K562 (cell line): ENCODE results near the gene GCHFR. TPM values are rescaled to one million over a fixed set of nuclear protein-coding genes. Genes with fewer than 3 reads are reported as not detected.

Experiments
- ARID3A ChIP-seq: IDR thresholded peaks from 2 replicates; pipeline ENCODE4 v1.6.1; 2012; ENCODE audit warnings: low read depth, low read length, improper control_type of control experiment, borderline replicate concordance
- CBFA2T2 ChIP-seq: fragments of 450-650 bp; conservative IDR thresholded peaks from 2 replicates; pipeline ENCODE4 v1.6.1; 2017; ENCODE audit warnings: mild to moderate bottlenecking
- FIP1L1 ChIP-seq: fragments of 200-400 bp; formaldehyde crosslinking; IDR thresholded peaks from 2 replicates; pipeline ENCODE4 v1.6.1; 2018; ENCODE audit warnings: mild to moderate bottlenecking, low read depth, low read length; ENCODE audit not compliant: poor library complexity, severe bottlenecking
- NR2C1 ChIP-seq, 2 experiments: fragments of 450-650 bp; IDR thresholded peaks; 2 replicates each; pipeline ENCODE4 v1.6.1; 2017; ENCODE audit warnings: mild to moderate bottlenecking in 2 of 2, antibody characterized with exemption in 1 of 2, inconsistent platforms in 1 of 2, missing compliant biosample characterization in 1 of 2, missing genetic modification characterization in 1 of 2
- NR2F6 ChIP-seq: fragments of 450-650 bp; formaldehyde crosslinking; IDR thresholded peaks from 2 replicates; pipeline ENCODE4 v1.4.0; 2020; ENCODE audit warnings: mild to moderate bottlenecking
- NR4A1 ChIP-seq, 2 experiments: fragments of 250-450 bp in 1 of 2; fragments of 450-650 bp in 1 of 2; sonication (Bioruptor Pico) in 1 of 2; IDR thresholded peaks; 2 replicates each; pipeline versions ENCODE4 v1.4.0 to v1.6.1; 2016 to 2020; ENCODE audit warnings: mild to moderate bottlenecking in 2 of 2, missing compliant biosample characterization in 1 of 2, missing genetic modification characterization in 1 of 2, moderate library complexity in 1 of 2
- PBX2 ChIP-seq, 2 experiments: IDR thresholded peaks in 1 of 2; conservative IDR thresholded peaks in 1 of 2; 2 replicates each; pipeline ENCODE4 v1.6.1; 2016; ENCODE audit warnings: low read depth in 2 of 2, mild to moderate bottlenecking in 1 of 2, missing compliant biosample characterization in 1 of 2, missing genetic modification characterization in 1 of 2, moderate library complexity in 1 of 2
- POLR2G ChIP-seq: fragments of 200-400 bp; formaldehyde crosslinking; IDR thresholded peaks from 2 replicates; pipeline ENCODE4 v1.6.1; 2017; ENCODE audit warnings: low read depth, mild to moderate bottlenecking, antibody characterized with exemption, low read length, moderate library complexity
- SIRT6 ChIP-seq: IDR thresholded peaks from one replicate; pipeline ENCODE4 v1.6.1; 2012; ENCODE audit warnings: low read depth, mild to moderate bottlenecking, control low read depth, inconsistent platforms, low read length, moderate library complexity
- SRF ChIP-seq, 2 experiments: fragments of 250-450, 450-650 bp in 1 of 2; sonication (Bioruptor Pico) in 1 of 2; sonication (generic) in 1 of 2; formaldehyde crosslinking; IDR thresholded peaks; 2 replicates each; pipeline versions ENCODE4 v1.5.0 to v1.5.1; 2020 to 2022; ENCODE audit warnings: mild to moderate bottlenecking in 1 of 2, missing genetic modification reagents in 1 of 2
- STAT5B ChIP-seq: fragments of 250-450 bp; sonication (Bioruptor Pico); IDR thresholded peaks from 2 replicates; pipeline ENCODE4 v1.8.0; 2021; ENCODE audit warnings: mild to moderate bottlenecking, inconsistent platforms
- TBL1XR1 ChIP-seq, 2 experiments: IDR thresholded peaks; 2 replicates each; pipeline ENCODE4 v1.6.1; 2012; ENCODE audit warnings: improper control_type of control experiment in 2 of 2, low read length in 2 of 2, mild to moderate bottlenecking in 1 of 2
- TSHZ1 ChIP-seq: fragments of 250-450 bp; sonication (Bioruptor Pico); IDR thresholded peaks from 2 replicates; pipeline ENCODE4 v1.4.0; 2020; ENCODE audit warnings: mild to moderate bottlenecking, moderate library complexity
- ZBTB2 ChIP-seq: fragments of 450-650 bp; IDR thresholded peaks from 2 replicates; pipeline ENCODE4 v1.6.1; 2016; ENCODE audit warnings: antibody characterized with exemption
- ZNF253 ChIP-seq: fragments of 250-450 bp; sonication (Bioruptor Pico); conservative IDR thresholded peaks from 2 replicates; pipeline ENCODE4 v1.6.1; 2021; ENCODE audit warnings: mild to moderate bottlenecking
- ZNF766 ChIP-seq: fragments of 200-800 bp; sonication (Bioruptor generic); conservative IDR thresholded peaks from 2 replicates; pipeline ENCODE4 v1.6.1; 2016; ENCODE audit warnings: missing genetic modification characterization, missing compliant biosample characterization
- polyA plus RNA-seq, 8 experiments: library from polyadenylated mRNA; depleted of rRNA in 4 of 8; stranded (reverse) in 5 of 8; unstranded in 3 of 8; fragments of >200 nt; fragmentation: Nextera tagmentation in 2 of 8; fragmentation: Illumina TruSeq in 1 of 8; extraction: Ambion mirVana in 2 of 8; extraction: Trizol in 1 of 8; gene quantifications; 2 replicates each; pipeline versions ENCODE4 v1.2.1 to v1.2.3, GENCODE V29; 2011 to 2014; ENCODE audit warnings: inconsistent platforms in 1 of 8, missing spikeins in 1 of 8
- total RNA-seq, 7 experiments: library from RNA; depleted of rRNA in 6 of 7; stranded (reverse); fragments of >200 nt in 6 of 7; fragmentation: Illumina TruSeq in 2 of 7; extraction: Trizol in 2 of 7; gene quantifications; 2 replicates each; pipeline versions ENCODE4 v1.2.1 to v1.2.3, GENCODE V29; 2011 to 2021; ENCODE audit warnings: low replicate concordance in 1 of 7

GCHFR gene
- total and polyA plus RNA-seq, 9 of the 15 experiments (the other 6 are each of a cell fraction or from before 2014, with no cell fraction given): 8.7 to 83.5 (median 20.8) TPM

- no peak for TF ChIP-seq ARID3A
- TF ChIP-seq TBL1XR1 (IDR thresholded peaks at IDR 0.05; ENCODE audit: low read length in 2 of 2): no peak; a peak in 1 of 4 replicates
- no peak for TF ChIP-seq STAT5B (CRISPR knock-in tag)
- TF ChIP-seq FIP1L1: no peak
- no peak for TF ChIP-seq ZNF253
- TF ChIP-seq SRF (CRISPR knock-in tag; IDR thresholded peaks at IDR 0.05): no peak; a peak in 1 of 4 replicates
- peak; percentile 92 for TF ChIP-seq ZNF766
- TF ChIP-seq ZBTB2: peak; percentile 89
- TF ChIP-seq NR4A1 (CRISPR knock-in tag; IDR thresholded peaks at IDR 0.05): no peak
- TF ChIP-seq NR4A1 (tag; IDR thresholded peaks at IDR 0.05): no peak
- no peak for TF ChIP-seq PBX2 (CRISPR knock-in tag; IDR thresholded peaks at IDR 0.05; ENCODE audit: low read depth)
- TF ChIP-seq PBX2 (tag; conservative IDR thresholded peaks at IDR 0.05; ENCODE audit: low read depth): no peak
- peak; percentile 89 for TF ChIP-seq POLR2G
- TF ChIP-seq TSHZ1 (CRISPR knock-in tag): no peak
- no peak for TF ChIP-seq NR2F6 (CRISPR knock-in tag)
- TF ChIP-seq NR2C1 (IDR thresholded peaks at IDR 0.05): peak; percentile 68
- peak; percentile 93 for TF ChIP-seq NR2C1 (tag; IDR thresholded peaks at IDR 0.05)
- no peak for TF ChIP-seq CBFA2T2
- TF ChIP-seq SIRT6: no peak
These were observed 43.4 kb downstream of the GCHFR start, which contains the start of the genes DNAJC17 and ZFYVE19 (continued) for GRCh38 chr15:40807028-40807887.
